GM18520 (cell line): Measurements from ENCODE around the gene GIN1.
"Not testable (repeated sequence)": the region's sequence is repeated elsewhere in the genome, so short reads cannot be mapped to it uniquely, and the experiment has no call there.

Experiments used
- ATAC-seq: cut with Tn5 transposase; IDR thresholded peaks from one replicate; pipeline ENCODE4 v1.9.1; 2021; ENCODE audit not compliant: unreplicated experiment

GIN1 gene

GRCh38 chr5:103110403-103110802, 9.5 kb downstream of the GIN1 start:
- ATAC-seq, result no peak

DNA sequence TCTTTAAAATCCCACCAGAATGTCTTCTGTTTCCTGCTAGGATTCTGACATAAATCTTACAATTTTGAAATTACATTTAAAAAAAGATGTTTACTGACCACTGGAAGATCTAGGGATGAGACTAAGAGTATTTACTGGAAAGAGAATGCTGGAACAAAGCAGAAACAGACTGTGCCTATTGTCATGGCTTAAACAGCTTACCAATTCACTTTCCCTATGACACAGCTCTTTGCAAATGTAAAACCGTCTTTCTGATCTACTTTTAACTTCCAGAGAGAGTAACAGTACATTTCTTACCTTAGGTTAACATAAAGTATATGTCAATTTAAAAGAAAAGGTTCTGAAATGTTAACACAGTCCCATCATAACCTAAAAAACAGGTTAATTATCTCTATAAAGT, 10.7 kb downstream of the GIN1 start:
- ATAC-seq, result no peak

DNA sequence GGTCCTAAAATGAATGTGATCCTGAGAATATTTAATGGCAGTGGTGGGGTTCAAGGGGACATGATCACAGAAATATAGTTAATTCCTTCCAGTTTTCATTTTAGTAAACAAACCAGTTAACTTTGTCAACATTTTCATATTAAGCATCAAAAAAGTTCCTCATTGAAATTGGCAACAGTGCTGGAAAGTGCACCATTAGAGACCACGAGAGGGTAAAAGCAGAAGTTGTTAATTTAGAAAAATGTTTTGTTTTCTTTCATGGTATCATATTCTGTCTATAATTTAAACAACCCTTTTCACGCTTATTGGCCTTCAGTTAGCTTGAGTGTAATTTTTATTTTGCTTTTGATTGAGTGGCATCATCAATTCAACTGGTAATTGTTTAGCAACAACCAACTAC, 11.9 kb downstream of the GIN1 start:
- no peak for ATAC-seq

DNA sequence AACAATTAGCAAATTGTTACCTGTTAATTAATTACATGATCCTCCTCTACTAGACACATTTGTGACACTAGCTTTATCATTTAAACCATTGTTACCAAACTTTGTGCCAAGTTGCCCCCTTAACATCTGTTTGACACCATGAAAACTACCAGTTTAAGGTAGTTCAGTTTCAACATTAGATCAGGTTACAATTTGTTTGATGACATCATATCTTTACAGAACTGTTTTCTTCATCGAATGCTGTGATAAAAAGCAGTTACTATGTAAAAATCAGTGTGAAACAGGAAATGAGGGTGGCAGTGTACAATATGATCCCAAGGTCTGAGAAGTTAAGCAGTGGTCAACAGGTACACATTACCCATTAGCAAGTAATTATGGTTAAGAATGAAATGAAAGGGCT, 17.7 kb downstream of the GIN1 start:
- ATAC-seq, result no peak

DNA sequence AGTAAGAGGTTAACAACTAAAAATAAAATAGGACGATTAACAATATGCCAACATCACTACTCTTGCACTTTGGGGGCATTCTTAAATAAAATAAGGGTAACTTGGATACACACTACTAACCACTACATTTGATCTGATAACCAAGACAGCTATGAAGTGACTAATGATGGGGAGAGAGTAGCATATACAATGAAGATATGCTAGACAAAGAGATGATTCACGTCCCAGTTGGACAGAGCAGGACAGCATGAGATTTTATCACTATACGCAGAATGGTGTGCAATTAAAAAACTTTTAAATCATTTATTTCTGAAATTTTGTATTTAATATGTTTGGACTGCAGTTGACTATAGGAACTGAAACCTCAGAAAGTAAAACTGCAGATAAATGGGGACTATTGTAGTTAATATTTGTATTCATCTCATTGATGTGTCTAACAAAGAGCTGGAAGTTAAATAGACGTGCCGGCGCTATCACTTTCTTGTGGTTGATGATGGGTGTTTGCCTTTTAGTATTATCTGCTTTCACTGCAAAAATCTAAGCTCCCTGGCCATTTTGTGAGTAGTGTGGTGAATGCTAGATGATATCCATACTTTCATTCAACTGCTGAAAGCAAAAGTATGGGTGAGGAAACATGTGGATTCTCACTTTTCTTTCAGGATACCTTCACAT, 18.7 kb downstream of the GIN1 start:
- ATAC-seq, result no peak

DNA sequence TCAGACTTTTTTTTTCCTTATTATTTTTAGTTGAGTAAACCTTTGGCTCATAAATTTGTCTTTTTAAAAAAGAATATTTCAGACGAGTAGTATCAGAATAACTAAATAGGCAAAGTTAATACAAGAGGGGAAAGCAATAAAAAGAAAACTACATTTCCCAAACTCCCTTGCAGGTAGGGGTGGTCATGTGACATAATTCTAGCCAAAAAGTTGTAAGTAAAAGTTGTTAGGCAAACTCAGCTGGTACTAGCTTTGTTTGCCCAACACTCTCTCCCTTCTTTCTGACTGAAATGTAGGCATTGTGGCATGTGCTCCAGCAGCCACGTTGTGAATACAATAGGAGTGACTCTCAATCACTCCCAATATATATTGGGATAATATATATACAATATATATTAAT, 20.9 kb downstream of the GIN1 start:
- no peak for ATAC-seq

DNA sequence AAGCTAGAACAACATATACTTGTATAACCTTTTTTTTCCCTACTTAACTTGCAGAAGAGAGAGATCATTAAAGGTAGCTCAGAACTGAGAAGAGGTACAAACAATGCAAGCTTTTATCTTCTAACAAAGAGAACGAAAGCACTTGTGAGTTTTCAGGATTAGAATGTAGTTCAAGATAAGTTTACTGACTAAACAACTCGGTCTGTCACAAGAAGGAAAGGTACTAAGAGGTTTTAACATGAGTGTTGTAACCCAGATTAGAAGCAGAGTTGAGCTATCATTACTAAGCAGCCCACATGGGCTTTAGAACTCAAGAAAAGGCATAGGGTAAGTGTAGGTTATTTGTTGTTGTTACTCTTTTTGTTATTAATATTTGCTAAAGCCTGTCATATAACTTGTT, 25.2 kb downstream of the GIN1 start:
- no peak for ATAC-seq

DNA sequence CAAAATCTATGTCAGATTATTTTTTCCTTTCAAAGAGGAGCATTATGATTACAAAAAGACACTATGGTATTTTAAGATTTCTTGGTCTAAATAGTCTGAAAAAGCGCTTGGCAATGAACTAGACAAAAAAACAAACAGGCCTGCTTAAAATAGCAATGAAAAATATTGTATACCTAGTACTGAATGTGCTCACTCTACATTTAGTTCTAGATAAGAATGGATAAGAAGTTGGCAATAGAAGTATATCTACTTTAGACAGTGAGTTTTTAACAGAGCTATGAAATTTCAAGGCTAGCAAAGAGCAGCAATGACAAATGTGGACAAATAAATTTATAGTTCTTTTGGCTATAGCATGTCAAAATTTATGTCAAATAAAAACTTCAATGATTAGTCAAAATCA, 26.2 kb downstream of the GIN1 start:
- ATAC-seq, result no peak

DNA sequence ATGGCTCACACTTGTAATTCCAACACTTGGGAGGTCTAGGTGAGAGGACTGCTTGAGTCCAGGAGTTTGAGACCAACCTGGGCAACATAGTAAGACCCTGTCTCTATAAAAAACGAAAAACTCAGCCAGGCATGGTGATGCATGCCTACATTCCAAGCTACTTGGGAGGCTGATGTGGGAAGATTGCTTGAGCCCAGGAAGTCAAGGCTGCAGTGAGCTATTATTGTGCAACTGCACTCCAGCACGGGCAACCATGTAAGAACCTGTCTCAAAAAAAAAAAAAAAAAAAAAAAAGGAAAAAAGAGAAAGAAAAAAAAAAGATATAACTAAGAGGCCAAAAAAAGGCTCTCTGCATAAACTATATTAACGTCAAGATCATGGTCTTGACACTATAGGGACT, 27.3 kb downstream of the GIN1 start:
- ATAC-seq, result no peak

DNA sequence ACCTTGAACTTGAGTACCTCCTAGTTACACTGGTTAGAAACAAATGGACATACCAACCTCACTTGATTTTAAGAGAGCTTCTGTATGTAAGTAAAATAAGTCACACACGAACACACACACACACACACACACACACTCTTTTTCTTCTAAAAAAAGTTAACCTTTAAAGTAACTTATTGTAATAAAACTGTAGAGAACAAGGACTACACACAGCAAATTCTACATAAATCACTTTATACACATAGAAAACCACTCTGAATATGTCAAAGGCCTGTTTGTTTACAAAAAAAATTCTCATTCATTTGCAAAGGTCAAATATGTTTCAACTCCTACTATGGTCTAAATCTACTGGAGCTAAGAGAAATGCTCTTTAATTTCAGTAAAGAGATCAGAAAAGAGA, 29.1 kb downstream of the GIN1 start:
- ATAC-seq, result no peak

- no peak for ATAC-seq
Observed at GRCh38 chr5:103089272-103089671, 30.7 kb downstream of the GIN1 start.

DNA sequence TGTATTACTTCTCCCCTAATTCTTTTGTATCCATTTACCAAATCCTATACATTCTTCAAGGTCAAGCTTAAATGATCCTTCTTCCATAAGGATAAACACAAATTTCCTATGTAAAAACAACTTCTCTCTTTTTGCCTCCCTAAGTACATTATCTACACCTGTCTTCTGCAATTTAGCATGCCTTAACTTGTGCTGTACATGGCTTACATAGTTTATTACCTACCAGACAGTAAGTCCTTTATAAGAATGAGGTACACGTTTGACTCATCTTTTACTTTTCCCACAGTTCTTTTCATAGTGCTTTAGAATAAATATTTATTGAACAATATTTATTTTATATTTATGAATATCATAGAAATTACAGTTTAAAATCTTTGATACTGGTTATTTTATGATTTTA, 33.4 kb downstream of the GIN1 start:
- no peak for ATAC-seq

DNA sequence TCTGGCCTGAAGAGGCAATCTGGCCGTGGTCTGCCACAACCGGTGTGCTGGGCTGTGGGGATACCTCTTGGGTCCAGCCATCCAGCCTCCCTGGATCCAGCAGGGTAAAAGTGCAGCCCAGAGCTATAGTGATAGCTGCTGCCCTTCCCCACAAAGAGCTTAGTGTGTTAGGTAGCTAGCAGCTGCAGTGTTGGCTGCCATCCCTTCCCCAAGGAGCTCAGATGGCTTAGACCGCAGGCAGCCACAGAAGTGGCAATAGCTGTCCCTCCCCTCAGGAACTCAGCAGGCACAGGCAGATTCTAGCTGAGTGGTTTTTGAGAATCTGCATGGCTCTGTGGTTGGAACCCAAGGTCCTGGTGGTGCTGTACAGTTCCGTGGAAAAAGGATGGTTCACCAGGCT, 40.1 kb downstream of the GIN1 start:
- no peak for ATAC-seq

DNA sequence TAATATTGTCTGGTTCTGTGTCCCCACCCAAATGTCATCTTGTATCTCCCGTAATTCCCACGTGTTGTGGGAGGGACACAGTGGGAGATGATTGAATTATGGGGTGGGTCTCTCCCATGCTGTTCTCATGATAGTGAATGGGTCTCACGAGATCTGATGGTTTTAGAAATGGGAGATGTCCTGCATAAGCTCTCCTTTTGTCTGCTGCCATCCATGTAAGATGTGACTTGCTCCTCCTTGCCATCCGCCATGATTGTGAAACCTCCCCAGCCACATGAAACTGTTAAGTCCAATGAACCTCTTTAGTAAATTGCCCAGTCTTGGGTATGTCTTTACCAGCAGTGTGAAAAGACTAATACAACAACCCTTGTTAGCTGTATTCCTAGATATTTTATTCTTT, 44.5 kb downstream of the GIN1 start:
- no peak for ATAC-seq

GRCh38 chr5:103073500-103073899, 46.4 kb downstream of the GIN1 start:
- not testable (repeated sequence) for ATAC-seq

DNA sequence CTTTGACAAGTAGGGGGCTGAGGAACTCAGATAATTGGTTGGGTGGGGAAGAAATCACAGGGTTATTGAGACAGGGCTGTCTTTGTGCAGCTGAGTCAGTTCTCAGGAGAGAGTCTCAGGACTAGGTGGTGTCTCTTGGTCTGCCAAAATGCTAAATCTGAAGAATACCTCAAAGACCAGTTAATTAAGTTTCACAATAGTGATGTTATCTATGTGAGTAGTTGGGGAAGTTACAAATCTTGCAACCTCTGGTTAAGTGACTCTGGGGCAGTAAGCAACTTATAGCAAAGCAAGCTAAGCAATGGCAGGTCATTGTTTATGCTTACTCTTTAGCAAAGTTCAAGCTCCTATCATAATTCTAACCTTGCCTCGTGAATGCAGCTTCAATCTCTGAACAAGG, 53.6 kb downstream of the GIN1 start:
- ATAC-seq, result no peak

- ATAC-seq, result no peak
Observed at GRCh38 chr5:103060424-103060954, 59.4 kb downstream of the GIN1 start.

GRCh38 chr5:103059525-103059924, 60.4 kb downstream of the GIN1 start:
- ATAC-seq, result no peak

- no peak for ATAC-seq
Observed at GRCh38 chr5:103057208-103058130, 62.5 kb downstream of the GIN1 start.

GRCh38 chr5:103046706-103047105, 73.2 kb downstream of the GIN1 start:
- not testable (repeated sequence) for ATAC-seq

DNA sequence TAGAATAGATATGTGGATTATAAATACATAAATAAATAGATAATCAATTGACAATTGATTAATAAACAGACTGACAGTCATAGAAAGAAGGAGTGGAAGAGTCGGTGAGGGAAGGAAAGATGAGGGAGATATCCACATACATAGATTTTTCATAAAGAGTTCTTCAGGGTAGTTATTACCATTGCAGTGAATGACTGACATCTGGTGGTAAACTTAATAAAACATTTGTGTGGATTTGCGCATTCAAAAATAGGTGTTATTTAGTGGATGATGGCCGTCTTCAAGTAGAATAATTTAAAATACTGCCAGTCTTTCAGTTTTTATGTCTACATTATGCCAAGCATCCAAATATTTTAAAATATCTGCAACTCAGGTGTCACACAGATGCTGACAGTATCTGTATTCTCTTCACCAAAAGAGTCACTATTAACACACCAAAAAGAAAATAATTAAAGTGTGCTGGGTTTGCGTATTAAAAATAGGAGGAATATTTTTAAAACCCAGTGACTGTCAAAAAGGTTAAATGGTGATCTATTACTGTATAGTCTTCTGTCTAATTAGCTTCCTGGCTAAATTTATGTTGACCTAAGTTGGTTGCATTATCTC, 78.8 kb downstream of the GIN1 start:
- no peak for ATAC-seq
